Measurements from ENCODE around the gene RASSF1.
"Not testable (repeated sequence)": the region's sequence is repeated elsewhere in the genome, so short reads cannot be mapped to it uniquely, and the experiment has no call there.

The RASSF1 gene

DNA sequence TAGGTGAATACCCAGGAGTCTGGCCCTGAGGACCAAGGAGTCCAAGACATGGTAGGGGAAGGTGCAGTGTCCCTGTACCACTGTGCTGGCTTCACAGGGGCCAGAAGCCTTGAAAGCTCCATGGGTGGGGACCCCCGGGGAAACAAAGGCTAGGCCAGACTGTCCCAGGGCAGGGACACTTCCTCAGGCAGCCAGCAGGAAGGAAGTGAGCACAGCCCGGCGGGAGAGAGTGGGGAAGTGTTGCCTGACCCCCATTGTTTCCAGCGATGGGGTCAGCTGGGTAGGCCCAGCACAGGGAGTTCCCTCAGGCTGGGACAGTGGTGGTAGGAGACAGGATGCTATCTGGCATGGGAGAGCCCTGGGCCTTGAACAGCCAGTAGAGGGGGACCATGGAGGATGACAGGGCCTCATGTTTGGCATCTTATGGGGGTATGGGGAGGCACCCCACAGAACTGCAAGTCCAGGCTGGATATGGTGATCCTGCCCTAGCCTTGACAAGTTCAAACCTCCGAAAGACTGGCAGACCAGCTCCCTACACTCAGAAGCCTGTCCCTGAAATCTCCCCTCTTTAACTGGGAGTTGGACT is 16.9 kb downstream of the RASSF1 start:
- no peak for DNase-seq (ENCODE audit: low spot score)

GRCh38 chr3:50323092-50323600 is 17.5 kb downstream of the RASSF1 start:
- DNase-seq (ENCODE audit: low spot score): no peak

DNA sequence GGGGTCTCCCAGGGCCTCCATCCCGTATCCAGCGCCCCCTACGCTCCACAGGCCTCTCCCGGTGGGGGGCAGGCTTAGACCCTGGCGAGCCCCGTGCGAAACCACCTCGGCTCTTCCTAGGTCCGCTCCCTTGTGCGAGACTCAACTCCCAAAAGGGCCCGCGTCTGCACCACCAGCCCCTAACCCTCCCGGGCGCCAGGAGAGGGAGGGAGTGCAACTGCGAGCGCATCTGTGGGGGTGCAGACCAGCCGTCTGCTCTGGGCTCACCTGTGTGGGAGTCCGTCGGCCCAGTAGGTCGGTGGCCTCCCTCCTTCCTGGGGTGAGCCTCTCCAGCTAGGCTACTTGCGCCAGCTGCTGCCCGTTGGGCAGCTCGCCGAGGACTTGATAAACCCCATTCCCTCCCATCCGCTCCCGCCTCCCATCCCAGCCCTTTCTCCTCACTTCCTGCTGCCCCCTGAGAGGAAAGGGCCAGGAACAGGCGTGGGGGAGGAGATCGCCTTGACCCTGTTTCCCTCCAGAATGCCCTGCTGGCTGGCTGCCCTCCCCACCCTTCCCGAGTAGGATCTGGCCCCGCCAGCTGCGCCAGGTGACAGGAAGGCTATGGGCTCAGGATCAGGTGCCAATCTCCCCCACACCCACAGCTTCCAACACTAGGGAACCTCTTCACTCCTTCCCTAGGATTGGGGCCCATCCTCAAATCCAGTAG is 18.1 kb downstream of the RASSF1 start, which contains the start of gene HYAL2:
Gene HYAL2 (minus strand): TSS at position 360 of the 706 bp plus-strand sequence. CDS start 2,256 bp downstream, outside the sequence.
- no peak for DNase-seq (ENCODE audit: low spot score)

GRCh38 chr3:50322115-50322385 is 18.6 kb downstream of the RASSF1 start:
- no peak for DNase-seq (ENCODE audit: low spot score)

DNA sequence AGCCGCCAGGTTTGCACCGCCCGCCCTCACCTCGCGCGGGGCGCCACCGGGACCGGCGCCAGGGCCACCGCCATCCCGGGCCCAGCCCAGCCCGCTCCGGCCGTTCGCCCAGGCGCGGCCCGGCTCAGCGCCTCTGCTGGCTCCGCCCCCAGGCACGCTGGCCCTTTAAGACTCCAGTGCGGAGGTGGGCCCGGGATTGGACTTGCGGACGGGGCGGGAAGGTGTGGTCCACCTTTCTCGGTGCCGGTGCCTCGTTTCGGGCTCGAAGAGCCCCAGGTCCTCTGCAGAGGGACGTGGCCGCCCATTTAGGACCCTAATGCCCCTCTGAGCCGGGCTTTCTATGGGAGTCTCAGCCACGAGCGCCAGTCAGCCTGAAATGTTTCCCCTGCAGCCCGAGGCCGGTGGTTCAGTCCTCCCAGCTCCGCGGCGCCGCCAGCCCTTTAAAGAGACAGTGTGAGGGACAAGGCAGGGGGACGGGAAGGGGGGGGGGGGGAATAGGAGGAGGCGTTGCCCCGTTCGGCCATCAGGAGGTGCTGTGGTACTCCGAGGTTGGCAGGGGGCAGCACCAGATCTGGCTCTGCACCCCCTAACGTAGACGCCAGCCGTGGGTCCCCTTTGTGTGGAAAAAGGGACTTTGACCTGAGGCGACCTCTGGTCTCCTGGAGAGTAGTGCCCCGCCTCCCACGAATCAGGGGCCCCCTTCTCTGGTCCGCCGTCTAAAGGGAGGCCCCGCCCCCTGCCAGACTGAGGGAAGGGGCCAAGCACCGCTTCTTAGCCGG is 19.1 kb downstream of the RASSF1 start:
- peak; percentile 88 for DNase-seq (ENCODE audit: low spot score)

- DNase-seq (ENCODE audit: low spot score): peak; percentile 70
Observed at GRCh38 chr3:50320853-50321335, 19.7 kb downstream of the RASSF1 start.

GRCh38 chr3:50319894-50320625 is 20.6 kb downstream of the RASSF1 start:
- DNase-seq (ENCODE audit: low spot score): no peak

DNA sequence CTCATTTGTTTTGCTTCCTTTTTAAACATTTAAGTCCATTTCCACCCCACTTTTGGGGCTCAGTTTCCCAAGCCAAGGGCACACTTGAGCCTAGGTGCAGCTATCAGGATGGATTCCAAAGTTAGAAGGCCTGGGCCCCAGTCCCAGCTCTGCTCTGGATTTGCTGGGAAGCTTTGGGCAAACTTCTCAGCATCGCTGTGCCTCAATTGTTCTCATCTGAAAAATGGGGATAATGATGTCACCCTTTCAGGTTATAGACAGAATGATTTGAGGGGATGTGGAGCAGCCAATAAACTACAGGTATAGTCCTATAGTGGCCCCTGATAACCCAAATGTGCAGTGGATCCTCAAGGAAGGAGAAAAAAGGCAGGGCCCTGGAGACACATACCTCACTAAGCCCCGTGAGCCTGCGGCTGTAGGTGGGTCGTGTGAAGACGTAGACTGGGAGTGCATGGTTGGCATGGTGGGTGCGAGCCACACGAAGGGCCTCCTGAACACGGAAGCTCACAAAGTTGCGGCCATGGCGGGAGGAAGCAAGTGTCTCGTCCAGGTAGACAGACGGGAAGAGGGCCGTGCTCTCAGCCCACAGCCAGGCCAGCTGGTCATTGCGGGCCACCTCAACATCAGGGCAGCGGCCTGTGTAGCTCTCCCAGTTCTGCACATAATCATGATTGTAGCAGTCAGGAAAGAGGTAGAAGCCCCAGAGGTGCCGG is 21.3 kb downstream of the RASSF1 start:
- DNase-seq (ENCODE audit: low spot score): no peak

DNA sequence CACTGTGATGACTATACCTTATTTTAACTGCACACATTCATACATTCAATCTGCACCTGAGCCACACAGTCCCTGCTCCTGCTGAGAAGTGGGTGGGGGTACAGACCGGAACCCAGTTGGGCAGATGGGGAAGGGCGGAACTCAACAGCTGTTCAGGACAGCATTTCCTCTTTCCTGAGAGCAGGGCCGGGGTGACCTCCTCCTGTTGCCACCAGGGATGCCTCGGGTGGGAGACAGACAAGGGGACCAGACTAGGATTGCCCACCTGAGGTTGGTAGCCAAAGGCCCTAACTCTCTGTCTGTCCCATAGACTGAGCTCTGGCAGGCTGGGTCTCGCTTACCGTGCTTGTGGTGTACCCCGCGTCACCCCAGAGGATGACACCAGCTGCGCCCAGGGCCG is 22.0 kb downstream of the RASSF1 start:
- no peak for DNase-seq (ENCODE audit: low spot score)

GRCh38 chr3:50318163-50318562 is 22.5 kb downstream of the RASSF1 start:
- no peak for DNase-seq (ENCODE audit: low spot score)

GRCh38 chr3:50317300-50317699 is 23.3 kb downstream of the RASSF1 start:
- DNase-seq (ENCODE audit: low spot score): no peak

DNA sequence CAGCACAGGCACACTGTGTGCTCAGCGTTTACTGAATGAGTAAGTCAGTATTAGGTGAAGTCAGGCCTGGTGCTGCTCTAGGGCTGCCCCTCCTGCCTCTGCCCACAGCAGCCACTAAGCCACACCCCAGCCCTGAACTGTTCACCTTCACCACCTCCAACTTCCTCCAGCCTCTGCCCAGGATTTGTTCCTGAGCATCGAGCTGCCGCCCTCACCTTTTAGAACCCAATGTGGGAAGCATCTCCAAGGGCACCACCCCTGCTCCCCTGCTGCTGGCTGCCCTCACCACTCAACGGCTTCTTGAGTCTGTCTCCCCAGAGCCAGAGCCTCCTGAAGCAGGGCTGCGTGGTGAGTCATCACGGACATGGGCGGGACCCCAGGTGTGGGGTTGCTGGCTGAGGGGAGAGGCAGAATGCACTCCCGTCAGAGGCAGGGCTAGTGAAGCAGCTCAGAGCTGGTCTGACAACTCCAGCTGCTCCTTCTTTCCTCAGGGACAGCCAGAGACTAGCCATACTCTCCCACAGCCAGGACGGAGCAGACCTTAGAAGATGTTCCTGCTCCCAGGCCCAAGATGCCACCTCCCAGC is 23.9 kb downstream of the RASSF1 start:
- no peak for DNase-seq (ENCODE audit: low spot score)

GRCh38 chr3:50314816-50315215 is 25.8 kb downstream of the RASSF1 start:
- no peak for DNase-seq (ENCODE audit: low spot score)

- DNase-seq (ENCODE audit: low spot score): no peak
Observed at GRCh38 chr3:50314342-50314741, 26.3 kb downstream of the RASSF1 start.

GRCh38 chr3:50312041-50312440 is 28.6 kb downstream of the RASSF1 start:
- not testable (repeated sequence) for DNase-seq (ENCODE audit: low spot score)

DNA sequence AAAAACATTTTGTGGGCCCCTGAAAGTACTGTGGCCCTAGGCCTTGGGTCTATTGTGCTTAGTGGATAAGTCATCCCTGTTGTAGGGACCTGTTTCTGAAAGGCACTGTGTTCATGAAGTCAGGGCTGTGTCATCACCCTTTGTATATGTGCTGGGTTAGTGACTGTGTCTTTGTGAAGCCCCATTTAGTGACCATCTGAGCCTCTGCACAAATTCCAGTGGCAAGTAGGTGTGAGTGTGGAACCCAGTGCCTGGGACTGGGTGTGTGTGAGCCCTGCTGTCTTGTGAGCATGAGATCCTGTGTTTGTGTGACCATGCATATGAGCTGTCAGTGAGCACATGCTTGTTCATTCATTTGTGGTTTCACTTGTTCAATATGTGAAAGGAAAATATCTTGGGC is 36.0 kb downstream of the RASSF1 start:
- DNase-seq (ENCODE audit: low spot score): no peak

GRCh38 chr3:50303013-50303815 is 37.4 kb downstream of the RASSF1 start, which contains the start of gene HYAL1:
HYAL1 (minus strand) TSS chr3:50303574; CDS start chr3:50302956, 618 bp downstream.
- DNase-seq (ENCODE audit: low spot score): no peak

DNA sequence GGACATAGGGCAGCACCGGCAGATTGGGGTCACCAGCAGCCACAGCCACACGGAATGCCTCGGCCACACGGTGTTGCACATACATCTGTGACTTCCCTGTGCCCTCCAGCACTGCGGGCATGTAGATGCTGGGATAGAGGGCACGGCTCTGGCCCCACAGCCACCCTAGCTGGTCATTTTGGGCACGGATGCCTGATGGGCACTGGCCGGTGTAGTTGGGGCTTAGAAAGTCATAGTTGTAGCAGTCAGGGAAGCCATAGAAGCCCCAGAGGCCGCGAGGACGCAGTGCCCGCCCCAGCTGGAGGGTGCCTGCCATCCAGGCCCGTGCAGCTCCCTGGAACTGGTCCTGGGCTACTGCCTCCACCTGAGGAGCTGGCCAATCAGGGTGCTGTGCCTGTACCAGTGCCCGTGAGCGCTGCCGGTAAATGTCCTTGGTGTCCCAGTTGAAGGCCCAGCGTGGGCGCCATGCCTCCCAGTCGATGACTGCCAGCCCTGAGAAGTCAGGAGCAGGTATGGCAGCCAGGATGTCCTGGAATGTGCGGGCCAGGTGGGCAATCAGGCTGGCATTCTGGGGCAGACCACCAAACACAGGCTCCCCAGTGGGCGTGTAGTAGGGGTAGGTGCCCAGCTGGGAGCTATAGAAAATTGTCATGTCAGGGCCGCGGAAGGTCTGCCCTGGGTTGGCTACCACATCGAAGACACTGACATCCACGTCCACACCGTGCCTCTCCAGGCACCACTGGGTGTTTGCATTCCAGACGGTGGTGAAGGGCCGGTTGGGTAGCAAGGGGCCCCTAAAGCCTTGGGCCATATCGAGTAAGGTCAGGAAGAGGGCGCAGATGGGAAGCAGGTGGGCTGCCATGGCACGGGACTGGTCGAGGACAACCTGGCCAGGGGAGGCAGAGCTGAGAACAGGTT is 38.3 kb downstream of the RASSF1 start:
- no peak for DNase-seq (ENCODE audit: low spot score)

GRCh38 chr3:50300681-50301254 is 39.9 kb downstream of the RASSF1 start:
- DNase-seq (ENCODE audit: low spot score): no peak
